Activated CD4-positive, alpha-beta T cell treated with anti-CD3 and anti-CD28 coated beads for 36 hours (primary cell): ENCODE data around the gene PGAP3. TPM values are rescaled to one million over a fixed set of nuclear protein-coding genes. Genes with fewer than 3 reads are reported as not detected.

Experiments used
- ATAC-seq: fragments of 200-7000 bp; cut with Tn5 transposase; one replicate; pipeline ENCODE4 v1.10.0; 2021; ENCODE audit warnings: mild to moderate bottlenecking, moderate library complexity
- CTCF ChIA-PET: fragments of 350-600 bp; sonication (Branson Sonifier 250); formaldehyde crosslinking; loops from one replicate; lab custom pipeline; 2021; ENCODE audit warnings: antibody characterized with exemption; lab: Charles Lee
- POLR2A ChIA-PET: fragments of 350-600 bp; sonication (Branson Sonifier 250); formaldehyde crosslinking; loops from one replicate; lab custom pipeline; 2021; ENCODE audit warnings: antibody characterized with exemption, inconsistent platforms; lab: Charles Lee
- DNase-seq: peaks from one replicate; pipeline ENCODE4 v3.0.0-alpha.2; 2020
- H3K27ac Mint-ChIP-seq: one replicate; pipeline ENCODE4 v1.8.0; 2021; ENCODE audit warnings: mixed read lengths
- H3K27me3 Mint-ChIP-seq: one replicate; pipeline ENCODE4 v1.8.0; 2021; ENCODE audit warnings: mixed read lengths
- H3K36me3 Mint-ChIP-seq: one replicate; pipeline ENCODE4 v1.8.0; 2021; ENCODE audit warnings: low read depth, mixed read lengths
- H3K4me1 Mint-ChIP-seq: one replicate; pipeline ENCODE4 v1.8.0; 2021; ENCODE audit warnings: mixed read lengths
- H3K4me3 Mint-ChIP-seq: one replicate; pipeline ENCODE4 v1.8.0; 2021; ENCODE audit warnings: mild to moderate bottlenecking, moderate library complexity, mixed read lengths
- H3K9me3 Mint-ChIP-seq: one replicate; pipeline ENCODE4 v1.8.0; 2021; ENCODE audit warnings: low read depth, mixed read lengths
- intact Hi-C, 2 experiments: fragments of 100-400 bp; cut with DNase I in 1 of 2; cut with micrococcal nuclease in 1 of 2; formaldehyde crosslinking; loops; one replicate each; pipeline versions ENCODE4 v1.14.2 to v1.15.1; 2022 to 2024; cut with DNase I, micrococcal nuclease
- total RNA-seq, 2 experiments: library from RNA; stranded (reverse); gene quantifications; one replicate each; pipeline ENCODE4 v1.2.3, GENCODE V29; 2021

Gene PGAP3
- total RNA-seq, 2 experiments from 2014 or later, result 8.6 to 11.9 TPM

- no peak within 1 kb of the TSS for H3K27ac Mint-ChIP-seq
- intact Hi-C loops, result loop anchor here in 1 of 2 experiments (1.0 kb wide), 3 partner anchors 46 to 86 kb away; partner anchors contain the start of gene MIEN1
Observed at GRCh38 chr17:39667945-39668924, 19.6 kb downstream of the PGAP3 start, which contains the start of gene PNMT. Gene PNMT, plus strand, starts transcription at chr17:39668453. Its CDS starts 23 bp downstream, at chr17:39668476.

GRCh38 chr17:39667262-39667944, 20.5 kb downstream of the PGAP3 start:
- Mint-ChIP-seq H3K9me3 (no peaks in the 10 kb centered on the region), H3K4me1 (peaks cover 10% of the 10 kb centered on the region), H3K36me3 (peaks cover 2% of the 10 kb centered on the region), H3K4me3 (peak overlapping the region; percentile 50), H3K27ac (no peak overlapping the region), H3K27me3 (peaks cover 13% of the 10 kb centered on the region)
- ChIA-PET CTCF (interaction anchor here (0.6 to 6.8 kb wide), 4 partner anchors 10 to 45 kb away, joined by 3 to 85 read pairs (median 14); no protein-coding TSS in a partner anchor), POLR2A (no interaction called here)
- intact Hi-C loops, result no loop called here
- DNase-seq, result no peak
- no peak for ATAC-seq

More at GRCh38 chr17:39667945-39668924, 19.6 kb downstream of the PGAP3 start, which contains the start of gene PNMT:
- H3K4me1 Mint-ChIP-seq, result peaks cover 10% of the 10 kb centered on the region
- peaks cover 13% of the 10 kb centered on the region for H3K27me3 Mint-ChIP-seq
- no peaks in the 10 kb centered on the region for H3K36me3 Mint-ChIP-seq
- DNase-seq (peak; percentile 87), ATAC-seq (peak; percentile 79)
- no peaks in the 10 kb centered on the region for H3K9me3 Mint-ChIP-seq
- peak within 1 kb of the TSS; percentile 50 for H3K4me3 Mint-ChIP-seq
- CTCF ChIA-PET, result interaction anchor here (0.7 to 6.8 kb wide), 13 partner anchors 8 to 91 kb away, joined by 3 to 85 read pairs (median 4); partner anchors contain the start of gene MIEN1
- POLR2A ChIA-PET, result interaction anchor here (0.6 to 1.0 kb wide), 3 partner anchors 20 to 60 kb away, joined by 3 to 12 read pairs (median 3); no protein-coding TSS in a partner anchor

GRCh38 chr17:39666601-39667261, 21.1 kb downstream of the PGAP3 start:
- peaks cover 13% of the 10 kb centered on the region for H3K27me3 Mint-ChIP-seq
- no peak overlapping the region for H3K4me3 Mint-ChIP-seq
- ChIA-PET CTCF (interaction anchor here (0.6 to 6.8 kb wide), 5 partner anchors 9 to 66 kb away, joined by 3 to 85 read pairs (median 9); no protein-coding TSS in a partner anchor), POLR2A (no interaction called here)
- peaks cover 2% of the 10 kb centered on the region for H3K36me3 Mint-ChIP-seq
- H3K27ac Mint-ChIP-seq, result no peak overlapping the region
- no peaks in the 10 kb centered on the region for H3K9me3 Mint-ChIP-seq
- ATAC-seq, result no peak
- intact Hi-C loops, result no loop called here
- H3K4me1 Mint-ChIP-seq, result peaks cover 7% of the 10 kb centered on the region
- DNase-seq, result no peak

GRCh38 chr17:39666231-39666600, 21.6 kb downstream of the PGAP3 start:
- Mint-ChIP-seq H3K9me3 (no peaks in the 10 kb centered on the region), H3K27me3 (peaks cover 13% of the 10 kb centered on the region), H3K4me1 (peaks cover 7% of the 10 kb centered on the region), H3K4me3 (no peak overlapping the region), H3K36me3 (peaks cover 3% of the 10 kb centered on the region), H3K27ac (no peak overlapping the region)
- ATAC-seq (no peak), DNase-seq (no peak)
- CTCF ChIA-PET, result interaction anchor here (0.8 to 6.8 kb wide), 4 partner anchors 13 to 66 kb away, joined by 4 to 85 read pairs (median 14); no protein-coding TSS in a partner anchor
- POLR2A ChIA-PET, result no interaction called here
- intact Hi-C loops, result no loop called here

GRCh38 chr17:39665642-39666224, 22.1 kb downstream of the PGAP3 start:
- Mint-ChIP-seq H3K27ac (no peak overlapping the region), H3K27me3 (peaks cover 13% of the 10 kb centered on the region), H3K36me3 (peaks cover 6% of the 10 kb centered on the region), H3K4me3 (no peak overlapping the region), H3K9me3 (no peaks in the 10 kb centered on the region), H3K4me1 (peaks cover 7% of the 10 kb centered on the region)
- ATAC-seq (no peak), DNase-seq (peak; percentile 43)
- ChIA-PET POLR2A (no interaction called here), CTCF (interaction anchor here (0.6 to 6.8 kb wide), 4 partner anchors 13 to 518 kb away, joined by 3 to 85 read pairs (median 4); no protein-coding TSS in a partner anchor)
- intact Hi-C loops, result no loop called here

- ChIA-PET CTCF (interaction anchor here (0.6 to 6.8 kb wide), 5 partner anchors 12 to 519 kb away, joined by 3 to 85 read pairs (median 4); no protein-coding TSS in a partner anchor), POLR2A (no interaction called here)
- ATAC-seq, result no peak
- no peak for DNase-seq
- peaks cover 10% of the 10 kb centered on the region for H3K36me3 Mint-ChIP-seq
- H3K27ac Mint-ChIP-seq, result no peak within 1 kb of the TSS
- no peaks in the 10 kb centered on the region for H3K9me3 Mint-ChIP-seq
- peaks cover 9% of the 10 kb centered on the region for H3K4me1 Mint-ChIP-seq
- no peak within 1 kb of the TSS for H3K4me3 Mint-ChIP-seq
- H3K27me3 Mint-ChIP-seq, result peaks cover 10% of the 10 kb centered on the region
- intact Hi-C loops, result no loop called here
Observed at GRCh38 chr17:39664581-39665561, 23.0 kb downstream of the PGAP3 start, which contains the start of gene TCAP. Gene TCAP, plus strand, starts transcription at chr17:39665349. Its CDS starts 11 bp downstream, at chr17:39665360.

GRCh38 chr17:39663688-39664580, 23.9 kb downstream of the PGAP3 start:
- Mint-ChIP-seq H3K36me3 (peaks cover 10% of the 10 kb centered on the region), H3K27ac (no peak overlapping the region), H3K4me3 (no peak overlapping the region), H3K9me3 (no peaks in the 10 kb centered on the region), H3K27me3 (peaks cover 8% of the 10 kb centered on the region), H3K4me1 (peaks cover 18% of the 10 kb centered on the region)
- intact Hi-C loops, result no loop called here
- ATAC-seq, result no peak
- DNase-seq, result no peak
- POLR2A ChIA-PET, result no interaction called here
- CTCF ChIA-PET, result interaction anchor here (0.8 to 1.0 kb wide), 3 partner anchors 10 to 30 kb away, joined by 3 to 4 read pairs (median 4); no protein-coding TSS in a partner anchor

- peaks cover 4% of the 10 kb centered on the region for H3K27me3 Mint-ChIP-seq
- H3K27ac Mint-ChIP-seq, result no peak overlapping the region
- ATAC-seq (no peak), DNase-seq (no peak)
- H3K9me3 Mint-ChIP-seq, result no peaks in the 10 kb centered on the region
- ChIA-PET CTCF (interaction anchor here (0.8 kb wide), 1 partner anchor 9 kb away, joined by 3 read pairs; no protein-coding TSS in a partner anchor), POLR2A (no interaction called here)
- peaks cover 10% of the 10 kb centered on the region for H3K36me3 Mint-ChIP-seq
- intact Hi-C loops, result no loop called here
- H3K4me3 Mint-ChIP-seq, result no peak overlapping the region
- peaks cover 20% of the 10 kb centered on the region for H3K4me1 Mint-ChIP-seq
Observed at GRCh38 chr17:39663340-39663687, 24.5 kb downstream of the PGAP3 start.
